Ovary (tissue), 3 donors: Measurements from ENCODE around the gene GPR183.

Source experiments
- EP300 ChIP-seq: sonication (generic); formaldehyde crosslinking; IDR thresholded peaks from one replicate; pipeline ENCODE4 v1.6.1; 2017; ENCODE audit warnings: antibody characterized with exemption
- TF ChIP-seq, protein P1 (sequence below), 3 donors: fragments of 450-650 bp in 2 of 3; fragments of 200-600 bp in 1 of 3; IDR thresholded peaks; one replicate each; pipeline versions ENCODE4 v1.5.1 to v1.8.0; 2016 to 2022; ENCODE audit warnings: antibody characterized with exemption in 3 of 3, mild to moderate bottlenecking in 1 of 3
- donor health status: DM: no; HTN: no; CAD: no.

DNA sequence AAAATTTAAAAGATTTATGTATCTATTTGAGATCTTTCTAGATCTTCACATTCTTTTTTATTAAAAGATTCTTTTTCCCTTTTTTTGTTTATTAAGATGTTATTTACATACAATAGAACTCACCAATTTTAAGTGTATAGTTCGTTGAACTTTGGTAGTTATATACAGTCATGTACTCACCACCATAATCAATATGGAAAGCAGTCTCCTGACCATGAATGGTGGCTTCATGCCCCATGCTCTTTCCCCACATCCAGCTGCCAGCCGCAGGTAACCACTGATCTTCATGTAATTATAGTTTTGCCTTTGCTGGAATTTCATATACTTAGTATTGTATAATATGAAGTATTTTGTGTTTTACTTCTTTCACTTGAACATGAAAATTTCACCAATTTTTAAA, 20.6 kb upstream of the GPR183 start:
- TF ChIP-seq EP300, result no peak
- TF ChIP-seq, protein P1, sequence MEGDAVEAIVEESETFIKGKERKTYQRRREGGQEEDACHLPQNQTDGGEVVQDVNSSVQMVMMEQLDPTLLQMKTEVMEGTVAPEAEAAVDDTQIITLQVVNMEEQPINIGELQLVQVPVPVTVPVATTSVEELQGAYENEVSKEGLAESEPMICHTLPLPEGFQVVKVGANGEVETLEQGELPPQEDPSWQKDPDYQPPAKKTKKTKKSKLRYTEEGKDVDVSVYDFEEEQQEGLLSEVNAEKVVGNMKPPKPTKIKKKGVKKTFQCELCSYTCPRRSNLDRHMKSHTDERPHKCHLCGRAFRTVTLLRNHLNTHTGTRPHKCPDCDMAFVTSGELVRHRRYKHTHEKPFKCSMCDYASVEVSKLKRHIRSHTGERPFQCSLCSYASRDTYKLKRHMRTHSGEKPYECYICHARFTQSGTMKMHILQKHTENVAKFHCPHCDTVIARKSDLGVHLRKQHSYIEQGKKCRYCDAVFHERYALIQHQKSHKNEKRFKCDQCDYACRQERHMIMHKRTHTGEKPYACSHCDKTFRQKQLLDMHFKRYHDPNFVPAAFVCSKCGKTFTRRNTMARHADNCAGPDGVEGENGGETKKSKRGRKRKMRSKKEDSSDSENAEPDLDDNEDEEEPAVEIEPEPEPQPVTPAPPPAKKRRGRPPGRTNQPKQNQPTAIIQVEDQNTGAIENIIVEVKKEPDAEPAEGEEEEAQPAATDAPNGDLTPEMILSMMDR (IDR thresholded peaks at IDR 0.05), result no peak
